RWPE2 (cell line): ENCODE data around the gene L1CAM.

Experiments used
- ATAC-seq: fragments of 200-7000 bp; cut with Tn5 transposase; 3 replicates; pipeline ENCODE4 v1.9.1; 2021; ENCODE audit warnings: low read depth
- DNase-seq: peaks from one replicate; pipeline ENCODE4 v3.0.0-alpha.2; 2020; ENCODE audit warnings: low spot score
- H3K27ac ChIP-seq: fragments of 450-650 bp; 2 replicates; pipeline ENCODE4 v1.5.1; 2017; ENCODE audit warnings: mild to moderate bottlenecking; ENCODE audit not compliant: poor library complexity, severe bottlenecking
- H3K27me3 ChIP-seq: fragments of 250-450 bp; sonication (Bioruptor Pico); 2 replicates; pipeline ENCODE4 v1.5.1; 2021; ENCODE audit warnings: mild to moderate bottlenecking, moderate library complexity; ENCODE audit not compliant: insufficient read depth, poor library complexity, severe bottlenecking
- H3K36me3 ChIP-seq: fragments of 250-450 bp; sonication (Bioruptor Pico); 2 replicates; pipeline ENCODE4 v1.5.1; 2020; ENCODE audit warnings: low read depth, mild to moderate bottlenecking, moderate library complexity
- H3K4me1 ChIP-seq: fragments of 250-450 bp; sonication (Bioruptor Pico); 2 replicates; pipeline ENCODE4 v1.5.1; 2021; ENCODE audit warnings: mild to moderate bottlenecking, moderate library complexity; ENCODE audit not compliant: insufficient read depth, poor library complexity, severe bottlenecking
- H3K4me3 ChIP-seq: fragments of 250-450 bp; sonication (Bioruptor Pico); 2 replicates; pipeline ENCODE4 v1.5.1; 2021; ENCODE audit warnings: mild to moderate bottlenecking, moderate library complexity; ENCODE audit not compliant: severe bottlenecking
- H3K9me3 ChIP-seq: fragments of 250-450 bp; sonication (Bioruptor Pico); 2 replicates; pipeline ENCODE4 v1.5.1; 2021; ENCODE audit warnings: mild to moderate bottlenecking, moderate library complexity; ENCODE audit not compliant: severe bottlenecking
- TF ChIP-seq, protein P1 (sequence below): fragments of 450-650 bp; IDR thresholded peaks from one replicate; pipeline ENCODE4 v1.5.1; 2017; ENCODE audit warnings: mild to moderate bottlenecking, moderate library complexity; ENCODE audit not compliant: poor library complexity, severe bottlenecking

Gene L1CAM

DNA sequence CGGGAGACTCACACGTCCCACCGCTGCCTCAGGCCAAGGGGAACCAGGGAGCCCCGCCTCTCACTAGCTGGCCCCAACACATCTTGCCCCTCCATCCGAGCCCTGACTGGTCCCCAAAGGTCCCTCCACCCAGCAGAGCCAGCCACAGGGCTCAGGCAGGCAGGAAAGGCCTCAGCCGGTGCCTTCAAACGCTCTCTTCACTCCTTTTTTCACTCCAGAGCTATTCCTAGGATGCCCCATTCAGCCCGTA is 41.6 kb upstream of the L1CAM start:
- H3K9me3 ChIP-seq: no peaks in the 10 kb centered on the region
- DNase-seq (no peak), ATAC-seq (no peak; the same call in 2 of the 3 replicates)
- H3K27ac ChIP-seq: peak overlapping the region; percentile 91
- peak overlapping the region; percentile 63 for H3K4me3 ChIP-seq
- H3K4me1 ChIP-seq: no peaks in the 10 kb centered on the region
- TF ChIP-seq, protein P1, sequence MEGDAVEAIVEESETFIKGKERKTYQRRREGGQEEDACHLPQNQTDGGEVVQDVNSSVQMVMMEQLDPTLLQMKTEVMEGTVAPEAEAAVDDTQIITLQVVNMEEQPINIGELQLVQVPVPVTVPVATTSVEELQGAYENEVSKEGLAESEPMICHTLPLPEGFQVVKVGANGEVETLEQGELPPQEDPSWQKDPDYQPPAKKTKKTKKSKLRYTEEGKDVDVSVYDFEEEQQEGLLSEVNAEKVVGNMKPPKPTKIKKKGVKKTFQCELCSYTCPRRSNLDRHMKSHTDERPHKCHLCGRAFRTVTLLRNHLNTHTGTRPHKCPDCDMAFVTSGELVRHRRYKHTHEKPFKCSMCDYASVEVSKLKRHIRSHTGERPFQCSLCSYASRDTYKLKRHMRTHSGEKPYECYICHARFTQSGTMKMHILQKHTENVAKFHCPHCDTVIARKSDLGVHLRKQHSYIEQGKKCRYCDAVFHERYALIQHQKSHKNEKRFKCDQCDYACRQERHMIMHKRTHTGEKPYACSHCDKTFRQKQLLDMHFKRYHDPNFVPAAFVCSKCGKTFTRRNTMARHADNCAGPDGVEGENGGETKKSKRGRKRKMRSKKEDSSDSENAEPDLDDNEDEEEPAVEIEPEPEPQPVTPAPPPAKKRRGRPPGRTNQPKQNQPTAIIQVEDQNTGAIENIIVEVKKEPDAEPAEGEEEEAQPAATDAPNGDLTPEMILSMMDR: no peak
- no peaks in the 10 kb centered on the region for H3K27me3 ChIP-seq
- no peaks in the 10 kb centered on the region; the same call in 1 of the 2 replicates for H3K36me3 ChIP-seq

DNA sequence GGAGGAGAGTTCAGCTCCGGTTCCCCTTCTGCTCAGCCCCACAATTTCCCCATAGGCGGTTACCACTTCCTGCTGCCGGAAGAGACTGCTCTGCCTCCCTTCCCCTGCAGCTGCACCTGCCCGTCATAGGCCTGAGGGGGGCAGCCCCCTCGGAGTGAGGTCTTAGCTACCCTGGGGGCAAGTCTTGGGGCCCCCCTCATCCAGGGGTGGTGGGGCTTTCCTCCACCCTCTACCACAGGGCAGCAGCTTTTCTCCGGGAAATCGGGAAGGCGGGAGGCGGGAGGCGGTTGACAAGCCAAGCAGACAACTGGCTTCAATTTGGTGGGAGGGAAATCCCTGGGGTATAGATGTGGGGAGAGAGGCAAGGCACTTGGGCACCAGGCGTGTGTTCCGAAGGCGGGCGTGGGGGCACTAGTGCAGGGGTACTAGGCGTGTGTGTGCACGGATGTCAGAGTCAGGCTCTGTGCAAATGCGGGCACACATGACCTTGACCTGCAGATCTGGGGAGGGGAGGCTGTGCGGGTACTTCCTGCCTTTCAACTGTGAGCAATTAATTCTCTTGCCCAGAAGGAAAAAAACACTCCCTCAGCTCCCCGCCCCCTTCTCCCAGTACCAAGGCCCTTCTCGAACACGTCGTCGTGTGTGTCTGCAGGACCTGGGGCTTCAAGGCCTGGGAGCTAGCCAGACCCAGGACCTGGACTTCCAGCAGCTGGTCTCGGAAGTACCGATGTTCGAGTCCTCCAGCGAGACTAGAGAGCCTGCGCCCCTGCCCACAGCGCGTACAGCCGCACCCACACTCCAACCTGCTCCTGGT is 41.1 kb upstream of the L1CAM start:
- peak overlapping the region; percentile 91 for H3K27ac ChIP-seq
- TF ChIP-seq, protein P1: no peak
- H3K27me3 ChIP-seq: no peaks in the 10 kb centered on the region
- no peaks in the 10 kb centered on the region for H3K4me1 ChIP-seq
- peak; percentile 2; the same call in 1 of the 3 replicates for ATAC-seq
- no peak for DNase-seq
- H3K36me3 ChIP-seq: no peaks in the 10 kb centered on the region; the same call in 1 of the 2 replicates
- peak overlapping the region; percentile 63 for H3K4me3 ChIP-seq
- H3K9me3 ChIP-seq: no peaks in the 10 kb centered on the region

DNA sequence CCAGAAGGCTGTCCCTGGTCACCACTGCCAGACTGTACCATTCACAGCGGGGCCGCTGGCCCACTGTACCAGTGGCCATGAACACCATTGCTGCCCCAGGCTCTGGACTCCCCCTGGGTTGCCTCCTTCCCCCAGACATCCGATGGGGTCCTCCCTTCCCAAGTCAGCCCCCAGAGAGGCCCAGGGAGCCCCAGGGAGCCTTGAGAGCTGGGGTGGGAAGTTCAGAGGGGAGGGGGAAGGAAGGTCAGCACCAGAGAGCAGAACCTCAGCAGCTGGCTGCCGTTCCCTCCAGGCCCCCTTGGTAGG is 40.5 kb upstream of the L1CAM start:
- ATAC-seq: no peak
- H3K4me1 ChIP-seq: no peaks in the 10 kb centered on the region
- H3K4me3 ChIP-seq: no peak overlapping the region

DNA sequence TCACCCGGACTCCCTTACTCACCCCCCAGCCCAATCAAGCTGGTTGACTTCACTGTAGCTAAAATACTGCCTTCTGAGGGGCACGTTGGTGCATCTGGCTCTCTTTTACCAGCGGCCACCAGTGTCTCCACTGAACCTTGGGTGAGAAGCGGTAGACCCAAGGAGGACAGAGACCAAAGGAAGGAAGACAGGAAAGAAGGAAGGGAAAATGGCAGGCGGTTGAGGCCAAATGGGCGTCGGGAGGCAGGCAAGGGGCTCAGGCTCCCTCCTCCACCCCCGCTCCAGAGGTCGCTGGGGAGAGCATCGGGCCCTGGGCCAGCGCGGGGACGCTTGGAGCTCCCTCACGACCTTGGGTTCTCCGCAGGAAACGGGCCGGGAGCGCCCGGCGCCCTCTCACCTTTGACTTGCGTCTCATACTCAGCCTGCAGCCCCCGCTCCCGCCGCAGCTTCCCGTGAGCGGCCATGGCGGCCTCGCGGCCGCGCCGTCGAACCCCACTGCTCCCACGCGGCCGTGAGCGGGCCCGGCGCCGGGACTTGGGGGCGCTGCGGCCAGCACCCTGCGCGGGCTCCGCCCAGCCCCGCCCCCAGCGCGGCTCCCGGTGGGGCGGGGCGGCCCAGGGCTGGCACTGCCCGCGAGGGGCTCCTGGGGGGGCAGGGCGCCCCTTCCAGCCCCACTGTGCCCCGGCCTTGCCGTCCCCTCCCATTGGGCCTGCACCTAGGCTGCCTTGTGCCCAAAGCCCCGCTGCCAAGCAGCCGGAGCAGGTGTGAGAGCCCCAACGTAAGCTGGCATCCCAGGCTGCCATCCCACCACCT is 40.0 kb upstream of the L1CAM start, which contains the start of gene ARHGAP4:
Gene ARHGAP4, minus strand, starts transcription at position 526 of the 813 bp plus-strand sequence. Its CDS starts 62 bp downstream, at position 464.
- Histone ChIP-seq H3K4me1 (no peaks in the 10 kb centered on the region), H3K27me3 (no peaks in the 10 kb centered on the region), H3K36me3 (no peaks in the 10 kb centered on the region; the same call in 1 of the 2 replicates), H3K9me3 (no peaks in the 10 kb centered on the region), H3K4me3 (no peak within 1 kb of the TSS), H3K27ac (peak within 1 kb of the TSS; percentile 91)
- TF ChIP-seq, protein P1: no peak
- DNase-seq (no peak), ATAC-seq (no peak)

More for the DNA sequence above, 40.5 kb upstream of the L1CAM start:
- Histone ChIP-seq H3K9me3 (no peaks in the 10 kb centered on the region), H3K27me3 (no peaks in the 10 kb centered on the region), H3K36me3 (no peaks in the 10 kb centered on the region; the same call in 1 of the 2 replicates), H3K27ac (peak overlapping the region; percentile 91)
- TF ChIP-seq, protein P1: no peak
- DNase-seq: no peak
